Lower lobe of right lung (tissue), 2 donors: ENCODE data around the gene SEC22C. TPM values are rescaled to one million over a fixed set of nuclear protein-coding genes. Genes with fewer than 3 reads are reported as not detected.

Experiments
- ATAC-seq, 2 donors: fragments of 200-7000 bp; cut with Tn5 transposase; one replicate each; pipeline ENCODE4 v1.9.1; 2020 to 2022; ENCODE audit warnings: mild to moderate bottlenecking in 2 of 2, moderate library complexity in 2 of 2
- DNase-seq: peaks from one replicate; pipeline ENCODE4 v3.0.0-alpha.2; 2020
- H3K27ac ChIP-seq: fragments of 200-600 bp; one replicate; pipeline ENCODE4 v1.8.0; 2022
- H3K27me3 ChIP-seq: fragments of 200-600 bp; one replicate; pipeline ENCODE4 v1.8.0; 2022; ENCODE audit warnings: low read depth
- H3K36me3 ChIP-seq: fragments of 200-600 bp; one replicate; pipeline ENCODE4 v1.8.0; 2022; ENCODE audit warnings: mild to moderate bottlenecking
- H3K4me1 ChIP-seq: fragments of 200-600 bp; one replicate; pipeline ENCODE4 v1.8.0; 2022
- H3K4me3 ChIP-seq: fragments of 200-600 bp; one replicate; pipeline ENCODE4 v1.8.0; 2022; ENCODE audit warnings: mild to moderate bottlenecking
- H3K9me3 ChIP-seq: fragments of 200-600 bp; one replicate; pipeline ENCODE4 v1.8.0; 2022
- CTCF ChIP-seq: fragments of 200-600 bp; IDR thresholded peaks from one replicate; pipeline ENCODE4 v1.8.0; 2022; ENCODE audit warnings: antibody characterized with exemption, mild to moderate bottlenecking
- intact Hi-C: fragments of 100-400 bp; cut with DNase I; formaldehyde crosslinking; loops from one replicate; pipeline ENCODE4 v1.11.0; 2022
- total RNA-seq: library from RNA; stranded (reverse); fragmentation: NEBNext Ultra II Directional; extraction: Animal tissue kit (Norgen Biotek cat#: 25700); gene quantifications from one replicate; pipeline ENCODE4 v1.2.1, GENCODE V29; 2021
- donor health status: DM: no; HTN: yes; CAD: no; lungs with severe emphysema.

SEC22C gene
- total RNA-seq, 1 donor from 2014 or later: 51.3 TPM

GRCh38 chr3:42500091-42500490 lies 81.7 kb downstream of the SEC22C start:
- TF ChIP-seq CTCF: no peak
- Histone ChIP-seq H3K27me3 (peaks cover 26% of the 10 kb centered on the region), H3K36me3 (no peaks in the 10 kb centered on the region), H3K4me1 (peaks cover 20% of the 10 kb centered on the region), H3K27ac (no peak overlapping the region), H3K4me3 (no peak overlapping the region), H3K9me3 (no peaks in the 10 kb centered on the region)
- DNase-seq (no peak), ATAC-seq (no peak)
- intact Hi-C loops: no loop called here

GRCh38 chr3:42499478-42499871 lies 82.3 kb downstream of the SEC22C start:
- no peak for DNase-seq

GRCh38 chr3:42498791-42499477 lies 82.8 kb downstream of the SEC22C start:
- no peaks in the 10 kb centered on the region for H3K9me3 ChIP-seq
- no peaks in the 10 kb centered on the region for H3K36me3 ChIP-seq
- no peak for ATAC-seq
- no peak overlapping the region for H3K27ac ChIP-seq
- H3K4me1 ChIP-seq: peaks cover 20% of the 10 kb centered on the region
- peaks cover 26% of the 10 kb centered on the region for H3K27me3 ChIP-seq
- no peak for DNase-seq
- intact Hi-C loops: no loop called here
- no peak overlapping the region for H3K4me3 ChIP-seq
- no peak for TF ChIP-seq CTCF

More at GRCh38 chr3:42499478-42499871, 82.3 kb downstream of the SEC22C start:
- peaks cover 20% of the 10 kb centered on the region for H3K4me1 ChIP-seq
- ATAC-seq: no peak
- no peaks in the 10 kb centered on the region for H3K36me3 ChIP-seq
- no peak overlapping the region for H3K27ac ChIP-seq
- TF ChIP-seq CTCF: no peak
- intact Hi-C loops: no loop called here
- H3K27me3 ChIP-seq: peaks cover 26% of the 10 kb centered on the region
- H3K9me3 ChIP-seq: no peaks in the 10 kb centered on the region
- no peak overlapping the region for H3K4me3 ChIP-seq

- Histone ChIP-seq H3K36me3 (no peaks in the 10 kb centered on the region), H3K27ac (no peak overlapping the region), H3K4me1 (peaks cover 17% of the 10 kb centered on the region), H3K9me3 (no peaks in the 10 kb centered on the region), H3K27me3 (peaks cover 26% of the 10 kb centered on the region), H3K4me3 (no peak overlapping the region)
- ATAC-seq (no peak), DNase-seq (no peak)
- intact Hi-C loops: no loop called here
- no peak for TF ChIP-seq CTCF
Observed at GRCh38 chr3:42498034-42498433, 83.7 kb downstream of the SEC22C start.

Other genes with a start within 250 kb of the SEC22C start
- not detected for gene LYZL4, start 171.4 kb downstream of the SEC22C start, total RNA-seq
- gene VIPR1, start 79.3 kb downstream of the SEC22C start, total RNA-seq: 212 TPM
- 21.4 TPM for gene SS18L2, start 8.9 kb upstream of the SEC22C start, total RNA-seq
- gene NKTR, start 18.7 kb upstream of the SEC22C start, total RNA-seq: 87.3 TPM
- gene ZBTB47, start 71.7 kb upstream of the SEC22C start, total RNA-seq: 20.0 TPM
- gene KLHL40, start 103.6 kb upstream of the SEC22C start, total RNA-seq: not detected
- 1.0 TPM for gene HHATL, start 120.8 kb upstream of the SEC22C start, total RNA-seq
- 2.5 TPM for gene CCDC13, start 191.3 kb upstream of the SEC22C start, total RNA-seq
- gene HIGD1A, start 222.5 kb upstream of the SEC22C start, total RNA-seq: 83.8 TPM
- gene ACKR2, start 227.5 kb upstream of the SEC22C start, total RNA-seq: 5.3 TPM